ENCODE data around the gene BCAR3. TPM values are rescaled to one million over a fixed set of nuclear protein-coding genes. Genes with fewer than 3 reads are reported as not detected.

BCAR3 gene
- total RNA-seq, 1 donor from 2014 or later = 74.8 TPM

DNA sequence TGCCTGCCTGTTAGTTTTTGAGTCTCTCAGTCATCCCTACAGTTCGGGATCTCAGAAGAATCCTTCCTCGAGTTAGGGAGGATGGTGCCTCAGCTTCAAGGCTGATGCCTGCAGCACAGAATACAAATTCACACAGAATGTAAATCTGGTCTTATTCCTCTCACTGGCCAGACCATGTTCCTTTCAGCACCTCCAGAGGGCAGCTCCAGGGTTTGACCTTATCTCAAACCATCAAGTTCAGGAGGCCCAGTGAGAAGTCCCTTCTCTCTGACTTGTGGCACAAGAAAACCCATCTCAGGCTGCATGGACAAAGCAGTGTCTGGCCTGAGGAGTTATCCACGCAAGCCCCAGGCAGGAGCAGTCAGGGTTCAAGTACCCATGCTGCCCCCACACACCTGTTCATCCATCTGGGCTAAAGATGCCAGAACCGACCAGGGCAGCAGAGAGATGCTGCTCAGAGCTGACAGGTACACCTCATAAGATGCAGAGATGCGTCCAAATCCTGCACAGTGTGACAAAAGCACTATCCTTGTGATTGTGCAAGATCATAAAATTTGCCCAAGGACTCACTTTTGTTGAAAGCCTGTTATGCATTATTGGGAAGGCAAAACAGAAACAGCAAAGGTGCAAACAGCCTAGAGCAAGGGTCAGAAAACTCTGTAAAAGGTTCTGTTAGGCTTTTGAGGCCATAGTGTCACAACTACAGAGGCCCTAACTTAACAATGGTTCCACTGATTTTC lies 49.8 kb downstream of the BCAR3 start:
- H3K4me3 ChIP-seq (ENCODE audit: low read depth, low read length) = no peak overlapping the region
- no peak for DNase-seq (ENCODE audit: low read depth)
- TF ChIP-seq, protein P1, sequence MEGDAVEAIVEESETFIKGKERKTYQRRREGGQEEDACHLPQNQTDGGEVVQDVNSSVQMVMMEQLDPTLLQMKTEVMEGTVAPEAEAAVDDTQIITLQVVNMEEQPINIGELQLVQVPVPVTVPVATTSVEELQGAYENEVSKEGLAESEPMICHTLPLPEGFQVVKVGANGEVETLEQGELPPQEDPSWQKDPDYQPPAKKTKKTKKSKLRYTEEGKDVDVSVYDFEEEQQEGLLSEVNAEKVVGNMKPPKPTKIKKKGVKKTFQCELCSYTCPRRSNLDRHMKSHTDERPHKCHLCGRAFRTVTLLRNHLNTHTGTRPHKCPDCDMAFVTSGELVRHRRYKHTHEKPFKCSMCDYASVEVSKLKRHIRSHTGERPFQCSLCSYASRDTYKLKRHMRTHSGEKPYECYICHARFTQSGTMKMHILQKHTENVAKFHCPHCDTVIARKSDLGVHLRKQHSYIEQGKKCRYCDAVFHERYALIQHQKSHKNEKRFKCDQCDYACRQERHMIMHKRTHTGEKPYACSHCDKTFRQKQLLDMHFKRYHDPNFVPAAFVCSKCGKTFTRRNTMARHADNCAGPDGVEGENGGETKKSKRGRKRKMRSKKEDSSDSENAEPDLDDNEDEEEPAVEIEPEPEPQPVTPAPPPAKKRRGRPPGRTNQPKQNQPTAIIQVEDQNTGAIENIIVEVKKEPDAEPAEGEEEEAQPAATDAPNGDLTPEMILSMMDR (conservative IDR thresholded peaks at IDR 0.05; ENCODE audit: low read depth, low read length) = peak; percentile 35

DNA sequence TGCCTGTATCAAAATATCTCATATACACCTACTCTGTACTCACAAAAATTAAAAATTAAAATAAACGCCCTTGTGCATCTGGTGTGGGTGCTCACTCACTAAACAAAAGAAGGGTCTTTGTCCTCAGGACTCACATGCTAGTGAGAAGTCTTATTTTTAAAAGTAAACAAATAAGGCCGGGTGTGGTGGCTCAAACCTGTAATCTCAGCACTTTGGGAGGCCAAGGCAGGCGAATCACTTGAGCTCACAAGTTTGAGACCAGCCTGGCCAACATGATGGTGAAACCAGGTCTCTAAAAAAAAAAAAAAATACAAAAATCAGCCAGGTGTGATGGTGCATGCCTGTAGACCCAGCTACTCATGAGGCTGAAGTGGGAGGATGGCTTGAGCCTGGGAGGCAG lies 51.5 kb downstream of the BCAR3 start:
- H3K4me3 ChIP-seq (ENCODE audit: low read depth, low read length) = no peak overlapping the region
- DNase-seq (ENCODE audit: low read depth) = no peak
- TF ChIP-seq, protein P1 (conservative IDR thresholded peaks at IDR 0.05; ENCODE audit: low read depth, low read length) = no peak

GRCh38 chr1:93629101-93630059 lies 52.3 kb downstream of the BCAR3 start:
- TF ChIP-seq, protein P1 (conservative IDR thresholded peaks at IDR 0.05; ENCODE audit: low read depth, low read length) = peak; percentile 84
- no peak for DNase-seq (ENCODE audit: low read depth)
- no peak overlapping the region for H3K4me3 ChIP-seq (ENCODE audit: low read depth, low read length)

GRCh38 chr1:93628681-93629080 lies 53.0 kb downstream of the BCAR3 start:
- DNase-seq (ENCODE audit: low read depth) = no peak
- TF ChIP-seq, protein P1 (conservative IDR thresholded peaks at IDR 0.05; ENCODE audit: low read depth, low read length) = no peak
- H3K4me3 ChIP-seq (ENCODE audit: low read depth, low read length) = no peak overlapping the region

GRCh38 chr1:93625582-93626327 lies 55.9 kb downstream of the BCAR3 start:
- DNase-seq (ENCODE audit: low read depth) = no peak
- H3K4me3 ChIP-seq (ENCODE audit: low read depth, low read length) = no peak overlapping the region
- TF ChIP-seq, protein P1 (conservative IDR thresholded peaks at IDR 0.05; ENCODE audit: low read depth, low read length) = no peak

- H3K4me3 ChIP-seq (ENCODE audit: low read depth, low read length) = no peak overlapping the region
- DNase-seq (ENCODE audit: low read depth) = no peak
- TF ChIP-seq, protein P1 (conservative IDR thresholded peaks at IDR 0.05; ENCODE audit: low read depth, low read length) = no peak
These were observed 57.8 kb downstream of the BCAR3 start for GRCh38 chr1:93623875-93624274.
